Measurements from ENCODE around the gene AKNAD1.

AKNAD1 gene

GRCh38 chr1:108861566-108861965, 4.7 kb upstream of the AKNAD1 start:
- no peak overlapping the region for H3K4me3 Mint-ChIP-seq
- H3K4me1 Mint-ChIP-seq = no peaks in the 10 kb centered on the region
- H3K27me3 Mint-ChIP-seq (ENCODE audit: low read depth, poor library complexity) = peaks cover 1% of the 10 kb centered on the region
- no peaks in the 10 kb centered on the region for H3K9me3 Mint-ChIP-seq
- no peak overlapping the region for H3K27ac Mint-ChIP-seq
- H3K36me3 Mint-ChIP-seq (ENCODE audit: low read depth) = no peaks in the 10 kb centered on the region
- no peak for TF ChIP-seq CTCF (IDR thresholded peaks at IDR 0.05)
- DNase-seq = no peak

DNA sequence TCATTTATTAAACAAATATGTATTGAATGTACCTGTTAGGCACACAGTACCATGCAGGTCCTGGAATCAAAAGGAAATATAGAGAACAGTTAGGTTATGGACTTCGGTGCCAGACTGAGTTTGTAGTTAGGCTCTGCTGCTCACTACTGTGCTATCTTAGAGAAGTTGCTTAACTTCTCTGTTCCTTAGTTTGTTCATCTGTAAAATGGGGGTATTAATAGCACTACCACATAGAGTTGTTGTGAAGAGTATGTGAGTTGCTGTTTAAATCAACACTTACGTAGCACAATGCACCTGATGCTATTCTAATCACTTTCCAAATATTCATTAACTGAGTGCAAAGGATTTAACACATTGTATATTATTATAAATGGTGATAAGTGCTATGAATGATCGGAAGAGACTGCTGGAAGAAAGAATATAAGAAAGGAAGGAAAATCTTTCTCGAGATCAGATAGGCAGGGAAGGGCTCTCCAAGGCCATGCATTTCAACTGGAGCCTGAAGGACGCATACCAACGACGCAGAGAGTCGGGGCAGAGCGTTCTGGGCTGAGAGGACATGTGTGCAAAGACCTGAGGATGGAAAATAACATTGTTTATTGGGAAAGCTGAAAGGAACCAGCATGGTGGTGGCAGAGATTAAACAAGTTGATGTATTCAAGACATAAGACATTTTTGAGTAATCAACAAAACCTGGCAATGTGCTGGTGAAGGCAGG, 3.5 kb upstream of the AKNAD1 start:
- Mint-ChIP-seq H3K4me3 (no peak overlapping the region), H3K27ac (no peak overlapping the region), H3K36me3 (ENCODE audit: low read depth) (no peaks in the 10 kb centered on the region), H3K9me3 (no peaks in the 10 kb centered on the region), H3K27me3 (ENCODE audit: low read depth, poor library complexity) (no peaks in the 10 kb centered on the region), H3K4me1 (no peaks in the 10 kb centered on the region)
- no peak for TF ChIP-seq CTCF (IDR thresholded peaks at IDR 0.05)
- no peak for DNase-seq

GRCh38 chr1:108858230-108858950, 1.5 kb upstream of the AKNAD1 start:
- Mint-ChIP-seq H3K27me3 (ENCODE audit: low read depth, poor library complexity) (peaks cover 9% of the 10 kb centered on the region), H3K9me3 (no peaks in the 10 kb centered on the region)
- no peak for TF ChIP-seq CTCF (IDR thresholded peaks at IDR 0.05)

GRCh38 chr1:108854221-108855019, 2.5 kb downstream of the AKNAD1 start:
- no peak for TF ChIP-seq CTCF (IDR thresholded peaks at IDR 0.05)
- no peaks in the 10 kb centered on the region for H3K4me1 Mint-ChIP-seq
- no peaks in the 10 kb centered on the region for H3K36me3 Mint-ChIP-seq (ENCODE audit: low read depth)
- H3K4me3 Mint-ChIP-seq = no peak overlapping the region
- no peak for DNase-seq
- H3K27me3 Mint-ChIP-seq (ENCODE audit: low read depth, poor library complexity) = peaks cover 35% of the 10 kb centered on the region
- no peak overlapping the region for H3K27ac Mint-ChIP-seq
- no peaks in the 10 kb centered on the region for H3K9me3 Mint-ChIP-seq

More at GRCh38 chr1:108858230-108858950, 1.5 kb upstream of the AKNAD1 start:
- H3K27ac Mint-ChIP-seq = no peak overlapping the region
- H3K4me1 Mint-ChIP-seq = no peaks in the 10 kb centered on the region
- H3K4me3 Mint-ChIP-seq = no peak overlapping the region
- DNase-seq = no peak
- H3K36me3 Mint-ChIP-seq (ENCODE audit: low read depth) = no peaks in the 10 kb centered on the region

GRCh38 chr1:108852221-108852975, 4.5 kb downstream of the AKNAD1 start:
- H3K27ac Mint-ChIP-seq = no peak overlapping the region
- TF ChIP-seq CTCF (IDR thresholded peaks at IDR 0.05) = no peak
- no peak for DNase-seq
- H3K9me3 Mint-ChIP-seq = no peaks in the 10 kb centered on the region
- H3K36me3 Mint-ChIP-seq (ENCODE audit: low read depth) = no peaks in the 10 kb centered on the region
- H3K4me3 Mint-ChIP-seq = no peak overlapping the region
- H3K4me1 Mint-ChIP-seq = no peaks in the 10 kb centered on the region
- peaks cover 35% of the 10 kb centered on the region for H3K27me3 Mint-ChIP-seq (ENCODE audit: low read depth, poor library complexity)

Data from nephron progenitor cell (in vitro differentiated cells).